Stimulated activated CD8-positive, alpha-beta memory T cell treated with anti-CD3 and anti-CD28 coated beads, Interleukin-2, amount 100 ng/mL, for 48 hours (primary cell): ENCODE results near the gene TSPAN12.
"Not testable (repeated sequence)": the region's sequence is repeated elsewhere in the genome, so short reads cannot be mapped to it uniquely, and the experiment has no call there.

Experiments
- DNase-seq, 2 donors: peaks; one replicate each; pipeline ENCODE4 v3.0.0-alpha.2; 2020; ENCODE audit warnings: low read depth in 2 of 2

Gene TSPAN12, protein sequence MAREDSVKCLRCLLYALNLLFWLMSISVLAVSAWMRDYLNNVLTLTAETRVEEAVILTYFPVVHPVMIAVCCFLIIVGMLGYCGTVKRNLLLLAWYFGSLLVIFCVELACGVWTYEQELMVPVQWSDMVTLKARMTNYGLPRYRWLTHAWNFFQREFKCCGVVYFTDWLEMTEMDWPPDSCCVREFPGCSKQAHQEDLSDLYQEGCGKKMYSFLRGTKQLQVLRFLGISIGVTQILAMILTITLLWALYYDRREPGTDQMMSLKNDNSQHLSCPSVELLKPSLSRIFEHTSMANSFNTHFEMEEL

DNA sequence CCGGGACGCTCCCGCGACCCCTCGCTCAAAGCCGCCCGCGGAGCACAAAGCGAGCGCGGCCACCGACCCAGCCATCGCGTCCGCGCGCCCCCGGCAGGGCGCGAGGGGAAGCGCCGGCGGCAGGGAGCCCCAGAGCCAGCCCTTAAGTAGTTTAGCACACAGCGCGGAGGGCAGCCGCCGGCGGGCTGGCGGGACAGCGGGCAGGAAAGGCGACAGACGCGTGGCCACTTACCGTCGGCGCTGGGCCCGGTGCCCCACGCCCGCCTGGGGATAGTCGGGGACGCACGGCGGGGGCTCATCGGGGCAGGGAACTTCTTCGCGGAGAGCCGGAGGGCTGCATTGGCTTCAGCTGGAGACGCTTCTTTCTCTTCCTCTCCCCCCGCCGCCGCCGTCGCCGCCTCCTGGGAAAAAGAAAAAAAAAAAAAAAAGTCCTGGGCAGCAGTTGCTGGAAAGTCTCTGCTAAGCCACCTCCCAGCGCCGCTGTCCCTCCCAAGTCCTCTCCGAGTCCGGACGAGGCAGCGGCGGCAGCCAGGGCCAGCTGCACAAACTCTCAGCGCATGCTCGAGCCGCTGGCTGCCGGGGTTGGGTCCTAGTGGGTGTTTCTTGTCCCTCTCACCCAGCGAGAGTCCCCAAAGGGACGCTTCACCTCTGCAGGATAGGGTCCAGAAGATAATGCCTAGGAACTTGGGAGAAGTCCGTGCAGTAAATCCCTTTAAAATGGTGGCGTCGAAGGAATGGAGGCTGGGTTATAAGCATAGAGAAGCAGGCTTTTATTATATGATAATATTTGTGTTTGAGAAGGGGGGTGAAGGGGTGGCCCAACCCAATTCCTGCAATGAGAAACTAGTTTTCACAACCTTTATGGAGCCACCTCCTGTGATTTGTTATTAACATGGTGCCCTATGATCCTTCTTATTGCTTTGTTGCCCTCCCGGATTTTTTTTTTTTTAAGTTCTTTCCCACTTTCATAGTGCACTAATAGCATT, at the start of gene TSPAN12:
Gene TSPAN12 (minus strand): TSS at position 557 of the 986 bp plus-strand sequence. CDS start 1,381 bp downstream, outside the sequence.
- DNase-seq: peak; percentile 29 to 36

DNA sequence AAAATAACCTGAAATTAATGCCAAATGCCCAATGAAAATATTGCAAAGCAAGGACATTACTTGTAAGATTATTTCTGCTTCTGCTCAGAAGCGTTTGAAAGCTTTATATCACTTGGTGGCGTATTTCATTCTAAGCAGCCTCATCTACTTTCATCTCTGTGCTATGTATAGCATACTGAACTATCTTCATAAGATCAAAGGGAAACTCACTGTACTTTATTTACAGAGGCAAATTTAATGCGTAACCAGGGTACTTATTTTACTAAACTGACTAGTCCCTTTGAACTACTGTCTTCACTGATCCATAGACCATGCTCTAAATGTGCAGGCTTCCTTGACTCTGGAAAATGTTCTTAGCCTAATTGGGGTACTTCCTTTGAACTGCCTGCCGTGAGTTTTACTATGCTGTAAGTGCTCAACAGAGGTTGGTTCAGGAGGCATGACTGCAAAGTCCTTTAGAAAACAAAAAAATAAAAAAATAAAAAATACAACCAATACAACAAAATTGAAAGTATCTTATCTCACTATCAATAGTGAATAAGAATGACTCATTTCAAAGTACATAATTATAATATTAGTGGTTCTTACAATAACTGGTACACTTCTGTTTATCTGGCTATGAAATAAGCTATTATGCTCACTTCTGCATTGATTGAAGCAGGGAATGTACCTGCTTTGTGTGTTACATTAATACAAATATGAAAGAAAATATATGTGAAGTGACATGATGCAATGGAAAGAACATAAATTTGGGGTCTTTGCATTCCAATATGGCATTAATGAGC, 41.0 kb upstream of the TSPAN12 start:
- no peak for DNase-seq

DNA sequence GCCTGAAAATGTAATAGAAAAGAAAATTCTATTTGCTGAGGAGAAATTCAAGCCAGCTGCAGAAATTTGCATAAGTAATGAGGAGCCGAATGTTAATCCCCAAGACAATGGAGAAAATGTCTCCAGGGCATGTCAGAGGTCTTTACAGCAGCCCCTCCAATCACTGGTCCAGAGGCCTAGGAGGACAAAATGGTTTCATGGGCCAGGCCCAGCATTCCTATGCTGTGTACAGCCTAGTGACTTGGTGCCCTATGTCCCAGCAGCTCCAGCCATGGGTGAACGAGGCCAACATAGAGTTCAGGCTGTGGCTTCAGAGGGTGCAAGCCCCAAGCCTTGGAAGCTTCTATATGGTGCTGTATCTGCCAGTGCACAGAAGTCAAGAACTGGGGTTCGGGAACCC, 37.3 kb upstream of the TSPAN12 start:
- not testable (repeated sequence) for DNase-seq

DNA sequence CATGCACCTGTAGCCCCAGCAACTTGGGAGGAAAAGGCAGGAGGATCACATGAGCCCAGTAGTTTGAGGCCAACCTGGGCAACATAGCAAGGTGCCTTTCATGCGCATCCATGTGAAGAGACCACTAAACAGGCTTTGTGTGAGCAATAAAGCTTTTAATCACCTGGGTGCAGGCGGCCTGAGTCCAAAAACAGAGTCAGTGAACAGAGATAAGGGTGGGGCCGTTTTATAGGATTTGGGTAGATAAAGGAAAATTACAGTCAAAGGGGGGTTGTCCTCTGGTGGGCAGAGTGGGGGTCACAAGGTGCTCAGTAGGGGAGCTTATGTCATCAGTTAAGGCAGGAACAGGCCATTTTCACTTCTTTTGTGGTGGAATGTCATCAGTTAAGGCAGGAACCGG, 27.7 kb upstream of the TSPAN12 start:
- not testable (repeated sequence) for DNase-seq

DNA sequence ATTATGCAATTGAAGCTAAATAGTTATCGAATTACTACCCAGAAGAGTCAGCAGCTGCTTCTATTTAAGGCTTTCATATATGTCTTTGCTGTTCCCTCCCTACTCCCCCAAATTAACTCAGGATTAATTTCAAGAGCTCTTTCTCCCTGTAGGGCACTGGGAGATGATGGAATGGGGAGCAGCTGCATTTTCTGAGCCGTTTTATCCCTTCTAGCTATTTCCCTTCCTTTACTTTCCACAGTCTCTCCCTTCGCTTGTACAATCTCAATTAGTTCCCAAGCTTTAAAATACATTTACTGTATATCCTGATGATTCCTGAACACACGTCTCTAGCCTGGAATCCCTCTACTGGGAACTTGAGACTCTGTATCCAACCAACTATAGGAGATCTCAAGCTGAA, 19.8 kb upstream of the TSPAN12 start:
- no peak for DNase-seq

DNA sequence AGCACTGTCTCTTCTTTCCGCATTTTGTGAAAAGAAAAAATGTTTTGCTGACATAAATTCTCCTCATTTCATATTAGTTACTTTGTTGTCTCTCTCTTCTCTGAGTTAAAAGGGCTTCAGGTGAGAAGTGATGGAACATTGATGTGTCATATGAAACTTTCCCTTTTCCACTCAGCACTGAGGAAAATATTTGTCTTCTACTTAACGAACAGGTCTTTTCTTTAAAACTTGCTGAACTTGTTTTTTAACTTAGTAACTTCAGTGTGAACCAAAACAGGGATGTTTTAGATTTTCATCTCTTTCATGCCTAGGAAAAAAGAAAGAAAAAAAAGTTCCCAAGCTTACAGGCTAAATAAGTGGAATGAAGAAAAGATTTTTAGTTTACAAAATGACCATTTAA, 19.0 kb upstream of the TSPAN12 start:
- no peak for DNase-seq

DNA sequence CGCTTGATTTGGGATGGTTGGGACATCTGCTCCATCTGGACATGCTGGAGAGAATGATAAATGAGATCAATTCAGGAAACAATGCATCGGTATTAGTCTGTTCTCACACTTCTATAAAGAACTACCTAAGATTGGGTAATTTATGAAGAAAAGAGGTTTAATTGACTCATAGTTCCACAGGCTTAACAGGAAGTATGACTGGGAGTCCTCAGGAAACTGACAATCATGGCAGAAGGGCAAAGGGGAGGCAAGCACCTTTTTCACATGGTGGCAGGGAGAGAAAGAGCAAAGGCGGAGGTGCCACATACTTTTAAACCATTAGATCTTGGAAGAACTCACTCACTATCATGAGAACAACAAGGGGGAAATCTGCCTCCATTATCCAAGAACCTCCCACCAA, 16.8 kb upstream of the TSPAN12 start:
- DNase-seq: no peak

DNA sequence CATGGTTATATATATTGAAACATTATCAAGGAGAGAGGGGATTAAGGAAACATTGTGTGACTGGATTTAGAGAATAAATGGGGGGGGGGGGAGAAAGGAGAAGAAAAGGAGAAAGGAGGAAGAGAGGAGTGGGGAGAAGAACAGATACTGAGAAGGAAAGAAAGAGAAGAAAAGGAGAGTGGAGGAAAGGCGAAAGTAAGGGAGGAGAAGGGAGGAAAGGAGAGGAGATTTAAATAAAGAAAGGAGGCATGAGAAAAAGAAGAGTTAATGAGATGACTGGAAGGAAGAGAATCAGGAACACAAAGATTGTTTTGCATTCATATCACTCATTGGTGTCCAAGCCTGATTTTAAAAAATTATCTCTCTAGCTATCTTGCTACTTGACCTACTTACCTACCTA, 16.1 kb upstream of the TSPAN12 start:
- no peak for DNase-seq

DNA sequence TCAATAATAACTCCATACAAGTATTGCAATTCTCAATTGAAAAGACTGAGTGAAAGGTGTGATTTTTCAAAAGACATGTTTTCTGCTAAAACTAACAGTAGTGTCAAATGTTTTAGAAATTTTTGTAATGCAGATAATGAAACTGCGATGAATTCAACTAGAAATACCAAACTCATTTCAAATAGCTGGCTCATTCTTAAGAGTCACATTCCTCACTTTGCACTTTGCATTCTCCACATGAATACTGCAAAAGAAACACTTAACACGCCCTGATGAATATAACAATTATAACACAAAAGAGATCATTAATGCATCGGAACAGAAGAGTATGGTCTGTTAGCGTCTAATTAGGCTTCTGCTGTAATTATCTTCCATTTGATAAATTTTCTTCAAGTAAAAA, 15.5 kb upstream of the TSPAN12 start:
- DNase-seq: no peak

DNA sequence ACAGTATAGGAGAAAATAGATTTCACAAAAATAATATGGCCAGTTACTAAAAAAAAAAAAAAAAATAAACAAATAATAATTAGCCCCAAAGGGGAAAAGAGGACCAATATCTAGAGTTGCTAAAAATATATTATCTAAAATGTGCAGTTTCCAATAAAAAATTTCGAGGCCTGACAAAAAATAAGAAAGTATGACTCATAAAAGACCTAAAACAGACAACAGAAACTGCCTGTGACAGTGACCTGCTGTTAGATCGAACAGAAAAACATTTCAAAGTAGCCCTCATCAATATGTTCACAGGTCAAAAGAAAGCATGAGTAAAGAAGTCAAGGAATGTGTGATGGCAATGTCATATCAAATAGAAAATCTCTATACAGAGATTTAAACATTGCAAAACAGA, 11.8 kb upstream of the TSPAN12 start:
- no peak for DNase-seq

DNA sequence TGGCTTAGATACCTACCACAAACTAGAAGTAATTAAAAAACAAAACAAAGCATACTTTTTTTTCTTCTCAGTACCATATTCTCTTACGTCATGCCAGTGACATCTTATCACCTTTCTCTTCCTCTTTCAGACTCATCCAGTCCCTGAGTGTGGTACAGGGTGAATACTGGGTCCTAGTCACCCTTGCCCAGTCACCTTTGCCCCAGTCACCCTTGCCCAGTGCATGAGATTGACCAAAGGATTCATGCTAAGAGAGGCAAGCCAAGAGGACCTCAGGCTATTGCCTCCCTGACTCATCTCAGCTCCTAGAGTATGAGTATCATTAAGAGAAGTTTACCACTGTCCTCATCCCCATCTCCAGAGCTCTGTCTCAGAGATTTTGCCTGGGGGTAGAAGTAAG, 10.0 kb upstream of the TSPAN12 start:
- DNase-seq: no peak

DNA sequence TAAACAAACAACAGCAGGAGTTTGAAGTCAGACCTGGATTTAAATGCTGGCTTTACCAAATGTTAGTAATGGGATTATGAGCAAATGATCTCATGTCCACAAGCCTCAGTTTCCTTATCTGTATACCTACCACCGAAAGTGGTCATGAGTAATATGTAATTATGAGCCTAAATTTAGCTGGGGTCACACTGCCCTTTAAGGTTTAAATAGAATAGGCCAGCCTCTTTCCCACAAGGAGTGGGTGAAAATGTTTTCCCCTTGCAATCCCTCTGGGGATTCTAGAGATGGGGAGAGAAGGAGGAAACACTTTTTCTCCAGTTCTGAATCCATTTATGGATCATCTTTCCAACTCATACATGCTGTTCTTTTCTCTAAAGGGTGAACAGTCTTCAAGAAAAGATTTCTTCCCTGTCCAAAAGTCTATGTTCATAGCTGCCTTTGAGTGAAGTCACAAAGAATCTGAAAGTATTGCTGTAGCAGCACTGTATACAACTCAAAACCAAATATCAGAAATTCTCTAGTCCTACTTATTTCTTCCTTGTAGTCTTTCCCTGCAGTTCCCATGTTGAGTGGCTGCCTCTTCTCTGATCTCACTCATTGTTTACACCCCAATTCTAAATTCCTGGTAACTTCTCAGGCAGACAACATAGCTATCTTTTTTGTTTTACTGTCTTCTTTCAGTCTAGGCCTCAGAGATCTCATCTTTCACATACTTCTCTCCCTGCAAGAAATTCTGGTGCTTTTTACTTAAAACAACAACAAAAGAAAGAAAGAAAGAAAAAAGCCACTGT, 7.4 kb upstream of the TSPAN12 start:
- DNase-seq: no peak

DNA sequence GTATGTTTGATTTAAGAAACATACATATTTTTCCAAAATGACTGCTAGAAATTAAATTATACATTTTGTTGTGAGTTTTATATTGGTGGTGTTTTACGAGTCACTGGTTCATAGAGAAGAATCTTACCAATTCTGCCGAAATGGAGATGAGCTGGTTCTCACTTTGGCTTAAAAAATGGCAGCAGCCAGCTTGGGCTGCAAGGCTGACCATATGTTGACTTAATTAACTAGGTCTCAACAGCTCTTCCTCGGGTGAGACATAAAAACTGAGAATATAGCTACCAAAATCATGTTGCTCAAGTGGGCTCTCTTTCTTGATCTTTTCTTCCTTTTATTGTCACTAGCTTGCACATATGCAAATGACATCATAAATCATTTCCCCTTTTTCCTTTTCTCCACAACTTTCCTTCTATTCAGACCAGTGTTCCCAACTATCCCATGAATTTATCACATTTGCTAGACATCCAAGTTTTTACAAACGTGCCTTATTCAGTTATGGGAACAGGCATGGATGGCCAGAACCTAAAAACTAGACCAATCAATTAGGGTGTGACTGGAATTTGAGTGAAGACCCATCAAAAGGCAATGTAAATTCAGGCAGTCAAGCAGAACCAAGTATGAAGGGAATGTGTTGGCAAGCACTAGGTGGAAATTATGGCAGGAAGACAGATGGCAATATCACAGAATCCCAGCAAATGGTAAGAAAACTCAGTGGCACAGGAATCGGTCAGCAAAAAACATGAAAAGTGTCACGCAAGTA, 6.4 kb upstream of the TSPAN12 start:
- no peak for DNase-seq

DNA sequence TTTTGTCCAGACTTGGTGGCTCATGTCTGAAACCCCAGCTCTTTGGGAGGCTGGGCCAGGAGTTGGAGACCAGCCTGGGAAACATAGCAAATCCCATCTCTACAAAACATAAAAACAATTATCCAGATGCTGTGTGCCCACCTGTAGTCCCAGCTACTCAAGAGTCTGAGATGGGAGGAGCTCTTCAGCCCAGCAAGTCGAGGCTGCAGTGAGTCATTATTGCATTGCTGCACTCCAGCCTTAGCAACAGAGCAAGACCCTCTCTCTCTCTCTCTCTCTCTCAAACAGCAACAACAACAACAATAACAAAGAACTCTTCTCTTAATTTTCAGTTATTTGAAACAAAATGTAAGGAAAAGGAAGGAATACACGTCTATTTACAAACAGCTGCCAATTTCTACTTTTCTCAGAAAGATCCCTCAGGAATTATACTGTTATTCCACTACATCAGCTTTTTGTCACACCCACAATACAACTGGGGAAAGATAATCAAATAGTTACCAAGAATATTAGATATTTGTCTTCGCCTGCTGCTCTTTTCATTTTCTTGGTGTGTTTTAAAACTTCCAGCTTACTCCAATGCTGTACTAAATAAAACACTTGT, 5.1 kb upstream of the TSPAN12 start:
- DNase-seq: no peak

DNA sequence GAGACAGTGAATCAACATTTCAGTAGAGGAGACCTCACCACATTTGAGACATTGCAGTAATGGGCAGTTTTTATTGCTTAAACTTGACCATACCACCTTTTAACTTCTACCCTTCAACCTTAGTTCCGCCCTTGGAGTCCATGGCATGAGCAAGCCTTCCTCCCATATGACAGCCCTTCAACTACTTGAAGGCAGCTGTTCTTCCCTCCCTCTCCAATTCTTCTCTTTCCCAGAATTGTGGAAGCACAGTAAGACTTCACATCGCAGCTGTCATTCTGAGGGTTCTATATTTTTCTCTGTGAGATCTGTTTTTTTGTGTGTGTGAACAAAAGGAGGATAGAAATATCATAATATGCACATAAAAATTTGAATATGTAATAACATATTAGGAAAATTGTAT, 2.2 kb upstream of the TSPAN12 start:
- no peak for DNase-seq

DNA sequence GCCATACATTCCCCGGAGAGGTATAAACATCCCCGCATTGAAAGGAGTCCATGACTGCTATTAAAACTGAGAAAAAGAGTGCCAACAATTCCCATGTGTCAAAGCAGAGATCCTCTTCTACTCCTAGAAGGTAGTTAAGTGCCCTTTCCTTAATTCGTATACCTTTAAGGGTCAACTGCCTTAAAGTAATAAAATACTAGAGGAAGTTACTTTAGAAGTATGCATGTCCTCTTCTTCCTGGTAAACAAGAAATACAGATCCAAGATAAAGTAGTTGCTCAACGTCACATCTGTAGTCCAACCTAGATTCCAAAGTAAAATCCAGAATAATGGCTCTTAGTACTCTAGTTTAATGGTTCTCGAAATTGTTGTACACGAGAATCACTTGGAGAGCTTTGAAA, 1.5 kb upstream of the TSPAN12 start:
- DNase-seq: no peak

DNA sequence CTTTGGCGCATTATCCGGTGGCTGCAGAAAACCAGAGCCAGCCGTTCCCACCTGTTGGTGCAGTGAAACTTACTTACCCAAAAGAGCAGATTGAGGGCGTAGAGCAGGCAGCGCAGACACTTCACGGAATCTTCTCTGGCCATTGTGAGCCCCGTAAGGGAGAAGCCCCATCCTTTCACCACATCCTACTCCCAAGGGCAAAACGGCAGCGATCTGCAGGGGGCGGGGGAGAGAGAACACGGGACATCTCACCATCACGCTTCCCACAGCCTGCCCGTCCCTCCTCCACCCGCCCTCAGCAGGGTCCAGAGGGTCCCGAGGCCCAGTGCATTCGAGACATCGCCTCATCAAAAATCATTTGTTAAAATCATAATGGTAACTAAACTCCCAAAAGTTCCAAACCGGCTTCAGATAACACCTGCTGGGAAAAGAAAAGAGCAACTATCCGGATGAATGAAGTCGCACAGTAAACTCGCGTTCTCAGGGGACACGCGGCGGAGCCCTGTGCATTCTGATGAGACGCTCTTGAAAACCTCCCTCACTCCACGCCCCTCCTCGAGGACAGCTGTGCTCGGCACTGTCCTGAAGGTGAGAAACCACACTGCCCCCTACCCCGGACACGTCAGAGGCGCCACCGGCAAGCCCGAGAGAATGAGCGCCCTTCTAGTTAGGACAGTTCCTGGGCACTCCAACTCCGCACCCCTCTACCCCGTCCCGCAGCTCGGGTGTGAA, 1.2 kb downstream of the TSPAN12 start:
- peak in 1 of 2 donors; percentile 4 for DNase-seq

DNA sequence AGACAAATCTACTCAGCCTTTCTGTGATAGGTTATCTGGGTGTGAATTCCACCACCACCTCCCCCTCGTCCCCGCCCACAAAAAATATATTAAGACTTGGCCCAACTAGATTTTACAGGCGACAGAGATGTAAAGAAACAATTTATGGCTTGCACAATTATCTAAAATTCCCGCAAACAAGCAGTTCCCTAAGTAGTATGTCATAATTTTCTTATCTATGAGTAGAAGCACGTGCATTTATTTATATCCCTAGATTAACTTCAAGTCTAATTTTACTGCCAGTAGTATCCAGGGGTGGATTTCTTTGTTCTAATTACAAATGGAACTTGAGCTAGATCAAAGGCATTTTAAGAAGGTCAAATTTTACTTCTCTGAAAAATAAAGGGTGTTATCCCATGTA, 1.7 kb downstream of the TSPAN12 start:
- no peak for DNase-seq

DNA sequence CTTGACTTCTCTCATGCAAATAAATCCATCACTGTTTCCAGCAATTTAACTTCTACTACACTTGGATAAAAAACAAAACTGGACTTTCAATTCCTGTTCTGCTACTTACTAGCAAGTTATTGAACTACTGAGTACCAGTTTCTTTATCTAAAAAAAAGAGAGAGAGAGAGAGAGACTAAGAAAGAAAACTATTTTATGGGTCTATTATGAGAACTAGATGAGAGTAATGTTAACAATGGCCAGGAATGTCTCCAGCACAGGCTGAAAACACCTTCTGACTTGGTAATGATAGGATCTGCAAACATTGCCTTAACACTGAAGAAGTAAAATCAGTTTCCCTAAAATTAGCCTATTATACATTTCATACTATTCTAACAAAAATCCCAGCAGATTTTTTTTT, 5.2 kb downstream of the TSPAN12 start:
- no peak for DNase-seq
